ENCODE results near the gene ADGRG7.

GRCh38 chr3:100719136-100719535 is 109.7 kb downstream of the ADGRG7 start:
- TF ChIP-seq POLR2A (IDR thresholded peaks at IDR 0.05; ENCODE audit: low read length) (no peak), GATA1 (IDR thresholded peaks at IDR 0.05; ENCODE audit: low read depth, low read length) (no peak)

Data from erythroblast (primary cell).